ENCODE results near the gene NCL.

GRCh38 chr2:231452799-231453508 lies 11.3 kb downstream of the NCL start:
- TF ChIP-seq CTCF (IDR thresholded peaks at IDR 0.05) (no peak), EZH2 (IDR thresholded peaks at IDR 0.05) (no peak), EZH2phosphoT487 (IDR thresholded peaks at IDR 0.05) (no peak)

Data from neural progenitor cell (in vitro differentiated cells).